Body of pancreas (tissue), 4 donors: ENCODE measurements around the gene NCAPD2. TPM values are rescaled to one million over a fixed set of nuclear protein-coding genes. Genes with fewer than 3 reads are reported as not detected.

Experiments
- ATAC-seq: fragments of 150-250 bp; one replicate; pipeline ENCODE4 v1.9.1; 2016
- DNase-seq, 4 donors: peaks; one replicate each; pipeline ENCODE4 v3.0.0-alpha.2; 2019
- H3K27ac ChIP-seq, 4 donors: fragments of 200-600 bp; sonication (generic); 1 replicate in 3 of 4; 2 replicates in 1 of 4; pipeline versions ENCODE4 v1.5.1 to v1.6.1; 2016 to 2019; ENCODE audit warnings: mild to moderate bottlenecking in 1 of 4, mixed read lengths in 1 of 4, moderate library complexity in 1 of 4
- H3K27me3 ChIP-seq, 2 donors: fragments of 200-600 bp; sonication (generic); one replicate each; pipeline ENCODE4 v1.6.0; 2016; ENCODE audit warnings: mild to moderate bottlenecking in 1 of 2
- H3K36me3 ChIP-seq, 2 donors: fragments of 200-600 bp; sonication (generic); replicated peaks in 1 of 2; 2 replicates each; pipeline ENCODE4 v1.5.1; 2016; ENCODE audit warnings: low read depth in 2 of 2; ENCODE audit not compliant: insufficient read depth in 1 of 2
- H3K4me1 ChIP-seq: fragments of 200-600 bp; sonication (generic); one replicate; pipeline ENCODE4 v1.6.0; 2016
- H3K4me3 ChIP-seq, 2 donors: fragments of 200-600 bp; sonication (generic); 1 replicate in 1 of 2; 2 replicates in 1 of 2; pipeline ENCODE4 v1.5.1; 2016 to 2019
- H3K9me3 ChIP-seq, 3 donors: fragments of 200-600 bp; sonication (generic); 1 replicate in 2 of 3; 2 replicates in 1 of 3; pipeline ENCODE4 v1.5.1; 2016
- POLR2A ChIP-seq, 3 donors: fragments of 450-650 bp; IDR thresholded peaks; one replicate each; pipeline ENCODE4 v1.6.1; 2016; ENCODE audit warnings: antibody characterized with exemption in 3 of 3, mild to moderate bottlenecking in 2 of 3
- WGBS, 2 donors: methylation state at CpG; one replicate each; pipeline ENCODE4 v1.1.5; 2017; 5-methylcytosine and 5-hydroxymethylcytosine counted together
- intact Hi-C: fragments of 100-400 bp; cut with DNase I; formaldehyde crosslinking; loops from one replicate; pipeline ENCODE4 v1.15.1; 2023
- total RNA-seq, 2 donors: library from RNA; depleted of rRNA; stranded (reverse); fragments of >200 nt; gene quantifications; one replicate each; pipeline ENCODE4 v1.1.0, GENCODE V29; 2016
- TF ChIP-seq, protein P1 (sequence below), 7 experiments: fragments of 450-650 bp in 4 of 7; fragments of 200-600 bp in 3 of 7; sonication (generic) in 3 of 7; IDR thresholded peaks; one replicate each; pipeline ENCODE4 v1.5.1; 2016 to 2019; ENCODE audit warnings: antibody characterized with exemption in 7 of 7

NCAPD2 gene
- total RNA-seq, 2 donors from 2014 or later, result 9.3 to 46.1 TPM

DNA sequence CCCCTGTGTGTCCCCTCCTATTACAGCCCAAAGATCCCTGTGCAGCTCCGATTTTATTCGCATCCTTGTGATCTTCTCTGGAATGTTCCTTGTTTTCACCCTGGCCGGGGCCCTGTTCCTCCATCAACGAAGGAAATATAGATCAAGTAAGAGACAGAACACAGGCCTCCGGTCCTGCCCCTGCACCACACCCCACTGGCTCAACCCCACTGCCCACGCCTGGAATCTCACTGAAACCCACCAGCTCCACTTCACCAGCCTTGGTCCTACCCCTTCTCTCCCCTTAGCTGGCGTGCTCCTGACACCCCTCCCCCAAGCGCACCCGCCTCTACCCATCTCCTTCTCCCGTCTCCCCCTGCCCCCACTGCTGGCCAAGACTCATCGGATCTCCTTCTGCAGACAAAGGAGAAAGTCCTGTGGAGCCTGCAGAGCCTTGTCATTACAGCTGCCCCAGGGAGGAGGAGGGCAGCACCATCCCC lies 43.0 kb upstream of the NCAPD2 start:
- Histone ChIP-seq H3K27me3 (no peaks in the 10 kb centered on the region), H3K4me1 (peaks cover 28% of the 10 kb centered on the region), H3K9me3 (no peaks in the 10 kb centered on the region), H3K27ac (peak overlapping the region; percentile 92 to 96 (median 94)), H3K4me3 (peak overlapping the region; percentile 24 to 49), H3K36me3 (peaks cover 0 to 3% of the 10 kb centered on the region in 2 donors)
- DNase-seq (peak in 2 of 4 donors; percentile 24 to 28), ATAC-seq (no peak)
- TF ChIP-seq, protein P1, sequence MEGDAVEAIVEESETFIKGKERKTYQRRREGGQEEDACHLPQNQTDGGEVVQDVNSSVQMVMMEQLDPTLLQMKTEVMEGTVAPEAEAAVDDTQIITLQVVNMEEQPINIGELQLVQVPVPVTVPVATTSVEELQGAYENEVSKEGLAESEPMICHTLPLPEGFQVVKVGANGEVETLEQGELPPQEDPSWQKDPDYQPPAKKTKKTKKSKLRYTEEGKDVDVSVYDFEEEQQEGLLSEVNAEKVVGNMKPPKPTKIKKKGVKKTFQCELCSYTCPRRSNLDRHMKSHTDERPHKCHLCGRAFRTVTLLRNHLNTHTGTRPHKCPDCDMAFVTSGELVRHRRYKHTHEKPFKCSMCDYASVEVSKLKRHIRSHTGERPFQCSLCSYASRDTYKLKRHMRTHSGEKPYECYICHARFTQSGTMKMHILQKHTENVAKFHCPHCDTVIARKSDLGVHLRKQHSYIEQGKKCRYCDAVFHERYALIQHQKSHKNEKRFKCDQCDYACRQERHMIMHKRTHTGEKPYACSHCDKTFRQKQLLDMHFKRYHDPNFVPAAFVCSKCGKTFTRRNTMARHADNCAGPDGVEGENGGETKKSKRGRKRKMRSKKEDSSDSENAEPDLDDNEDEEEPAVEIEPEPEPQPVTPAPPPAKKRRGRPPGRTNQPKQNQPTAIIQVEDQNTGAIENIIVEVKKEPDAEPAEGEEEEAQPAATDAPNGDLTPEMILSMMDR (IDR thresholded peaks at IDR 0.05), result no peak
- no peak for TF ChIP-seq POLR2A (IDR thresholded peaks at IDR 0.05)
- intact Hi-C loops, result no loop called here
- WGBS, 2 donors, result 23 to 24% methylated on average over 11 of the region's 11 CpGs

DNA sequence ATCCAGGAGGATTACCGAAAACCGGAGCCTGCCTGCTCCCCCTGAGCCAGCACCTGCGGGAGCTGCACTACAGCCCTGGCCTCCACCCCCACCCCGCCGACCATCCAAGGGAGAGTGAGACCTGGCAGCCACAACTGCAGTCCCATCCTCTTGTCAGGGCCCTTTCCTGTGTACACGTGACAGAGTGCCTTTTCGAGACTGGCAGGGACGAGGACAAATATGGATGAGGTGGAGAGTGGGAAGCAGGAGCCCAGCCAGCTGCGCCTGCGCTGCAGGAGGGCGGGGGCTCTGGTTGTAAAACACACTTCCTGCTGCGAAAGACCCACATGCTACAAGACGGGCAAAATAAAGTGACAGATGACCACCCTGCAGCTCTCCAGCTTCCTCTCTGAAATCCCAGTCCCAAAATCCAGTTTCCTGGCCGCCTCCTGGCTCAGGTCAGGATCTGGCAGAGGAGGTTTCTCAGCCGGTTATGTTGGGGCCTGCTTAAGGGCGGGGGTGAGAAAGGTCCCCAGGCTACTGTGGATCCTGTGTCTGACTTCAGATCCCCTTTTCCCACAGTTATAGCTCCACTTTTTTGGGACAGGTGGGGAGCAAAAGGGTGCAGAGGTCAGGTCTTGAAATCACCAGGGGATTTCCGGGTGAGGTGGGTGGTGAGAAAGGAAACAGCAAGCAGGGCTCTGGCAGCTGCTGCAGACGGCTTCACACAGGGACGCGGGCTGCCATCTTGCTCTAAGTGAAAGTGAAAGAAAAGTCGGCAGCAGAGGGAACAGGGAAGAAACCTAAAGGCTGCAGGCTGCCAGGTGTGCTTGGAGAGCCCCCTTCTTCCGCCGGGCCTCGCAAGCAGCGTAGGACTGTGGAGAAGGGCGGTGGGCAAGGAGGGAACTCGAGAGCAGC lies 42.3 kb upstream of the NCAPD2 start, which contains the start of gene TAPBPL:
TAPBPL (plus strand) TSS at position 695 of the 897 bp plus-strand sequence. CDS start 207 bp downstream, outside the sequence.
- H3K27me3 ChIP-seq, result no peaks in the 10 kb centered on the region
- WGBS, 2 donors, result 0 to 1% methylated on average over 26 to 27 of the region's 27 CpGs
- H3K27ac ChIP-seq, result peak within 1 kb of the TSS; percentile 92 to 96 (median 94)
- H3K9me3 ChIP-seq, result no peaks in the 10 kb centered on the region
- H3K4me3 ChIP-seq, result peak within 1 kb of the TSS; percentile 48 to 49
- TF ChIP-seq POLR2A (IDR thresholded peaks at IDR 0.05), result peak; percentile 58 to 87 (median 85)
- TF ChIP-seq, protein P1 (IDR thresholded peaks at IDR 0.05), result peak in 1 of 7 experiments; percentile 18
- DNase-seq (peak; percentile 81 to 90 (median 86)), ATAC-seq (peak; percentile 88)
- peaks cover 0 to 3% of the 10 kb centered on the region in 2 donors for H3K36me3 ChIP-seq
- intact Hi-C loops, result no loop called here
- H3K4me1 ChIP-seq, result peaks cover 28% of the 10 kb centered on the region

DNA sequence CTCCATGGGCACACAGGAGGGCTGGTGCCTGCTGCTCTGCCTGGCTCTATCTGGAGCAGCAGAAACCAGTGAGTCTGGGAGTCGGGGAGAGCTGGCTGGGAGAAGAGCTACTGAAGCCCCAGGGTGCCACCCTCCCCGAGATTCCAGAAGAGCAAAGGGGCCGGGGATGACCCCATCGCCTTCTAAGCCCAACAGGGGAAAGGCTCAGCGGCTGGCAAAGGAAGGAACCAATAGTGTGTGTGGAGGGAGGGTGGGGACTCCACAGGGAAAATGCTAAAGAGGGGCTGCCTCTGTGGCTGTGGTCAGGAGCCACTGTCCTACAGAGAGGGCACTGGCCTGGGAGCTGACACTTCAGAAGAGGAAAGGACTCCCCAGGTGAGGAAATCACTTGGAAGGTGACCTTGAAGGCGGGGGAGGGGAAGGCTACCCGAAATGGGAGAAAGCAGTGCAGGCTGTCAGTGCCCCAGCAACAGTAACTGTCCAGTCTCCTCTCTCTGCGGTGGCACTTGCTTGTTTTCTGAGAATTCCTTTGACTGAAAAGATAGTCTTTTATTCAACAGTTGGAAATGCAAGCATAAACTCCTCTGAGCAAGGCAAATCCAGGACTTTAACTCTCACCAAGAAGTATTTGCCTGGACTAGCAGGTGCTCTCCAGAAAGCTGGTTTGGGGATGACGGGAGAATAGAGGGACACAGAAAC lies 41.5 kb upstream of the NCAPD2 start:
- H3K9me3 ChIP-seq, result no peaks in the 10 kb centered on the region
- ATAC-seq (peak; percentile 21), DNase-seq (peak; percentile 54 to 78 (median 68))
- H3K27me3 ChIP-seq, result no peaks in the 10 kb centered on the region
- WGBS, 2 donors, result 1% methylated on average over 9 of the region's 9 CpGs
- H3K27ac ChIP-seq, result peak overlapping the region; percentile 92 to 96 (median 94)
- H3K4me3 ChIP-seq, result peak overlapping the region; percentile 48 to 49
- no peak for TF ChIP-seq POLR2A (IDR thresholded peaks at IDR 0.05)
- TF ChIP-seq, protein P1 (IDR thresholded peaks at IDR 0.05), result no peak
- intact Hi-C loops, result no loop called here
- peaks cover 28% of the 10 kb centered on the region for H3K4me1 ChIP-seq
- H3K36me3 ChIP-seq, result peaks cover 0 to 5% of the 10 kb centered on the region in 2 donors

DNA sequence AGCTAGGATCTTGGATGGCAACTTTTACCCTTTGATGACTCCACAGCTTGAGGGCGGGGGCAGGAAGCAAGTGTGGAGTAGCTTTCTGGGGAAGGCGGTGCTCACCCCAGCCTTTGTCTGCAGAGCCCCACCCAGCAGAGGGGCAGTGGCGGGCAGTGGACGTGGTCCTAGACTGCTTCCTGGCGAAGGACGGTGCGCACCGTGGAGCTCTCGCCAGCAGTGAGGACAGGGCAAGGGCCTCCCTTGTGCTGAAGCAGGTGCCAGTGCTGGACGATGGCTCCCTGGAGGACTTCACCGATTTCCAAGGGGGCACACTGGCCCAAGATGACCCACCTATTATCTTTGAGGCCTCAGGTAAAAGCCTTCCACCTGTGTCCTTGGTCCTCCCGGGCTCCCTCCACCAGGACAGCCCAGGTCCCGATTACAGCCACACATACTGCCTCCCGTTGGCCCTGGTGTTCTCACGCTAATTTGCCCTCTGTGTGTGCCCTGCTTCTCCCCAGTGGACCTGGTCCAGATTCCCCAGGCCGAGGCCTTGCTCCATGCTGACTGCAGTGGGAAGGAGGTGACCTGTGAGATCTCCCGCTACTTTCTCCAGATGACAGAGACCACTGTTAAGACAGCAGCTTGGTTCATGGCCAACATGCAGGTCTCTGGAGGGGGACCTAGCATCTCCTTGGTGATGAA lies 40.8 kb upstream of the NCAPD2 start:
- Histone ChIP-seq H3K9me3 (no peaks in the 10 kb centered on the region), H3K4me3 (no peak overlapping the region), H3K27ac (peak overlapping the region; percentile 92 to 96 (median 94)), H3K4me1 (peaks cover 28% of the 10 kb centered on the region), H3K36me3 (peaks cover 0 to 11% of the 10 kb centered on the region in 2 donors), H3K27me3 (no peaks in the 10 kb centered on the region)
- intact Hi-C loops, result no loop called here
- DNase-seq (no peak), ATAC-seq (no peak)
- TF ChIP-seq, protein P1 (IDR thresholded peaks at IDR 0.05), result no peak
- TF ChIP-seq POLR2A (IDR thresholded peaks at IDR 0.05), result no peak
- 62% methylated on average over 9 to 17 of the region's 17 CpGs for WGBS, 2 donors
